Lower leg skin (tissue), 4 donors: ENCODE data around the gene CHTOP. TPM values are rescaled to one million over a fixed set of nuclear protein-coding genes. Genes with fewer than 3 reads are reported as not detected.

Experiments
- DNase-seq, 2 donors: peaks; one replicate each; pipeline ENCODE4 v3.0.0-alpha.2; 2019; ENCODE audit warnings: low spot score in 2 of 2
- H3K4me3 ChIP-seq: fragments of 200-600 bp; sonication (generic); 2 replicates; pipeline ENCODE4 v1.5.1; 2017; ENCODE audit warnings: mild to moderate bottlenecking, low read depth; ENCODE audit not compliant: poor library complexity, severe bottlenecking
- POLR2A ChIP-seq, 2 donors: fragments of 450-650 bp; IDR thresholded peaks; one replicate each; pipeline ENCODE4 v1.6.1; 2016 to 2017; ENCODE audit warnings: antibody characterized with exemption in 2 of 2, mild to moderate bottlenecking in 1 of 2, moderate library complexity in 1 of 2
- WGBS, 2 donors: methylation state at CpG; one replicate each; pipeline ENCODE4 v1.1.5; 2018; 5-methylcytosine and 5-hydroxymethylcytosine counted together
- intact Hi-C: fragments of 100-400 bp; cut with DNase I; formaldehyde crosslinking; loops from one replicate; pipeline ENCODE4 v1.15.0; 2023; ENCODE audit warnings: low total_unique reads
- total RNA-seq, 4 donors: library from RNA; depleted of rRNA; stranded (reverse); fragments of >200 nt; gene quantifications; one replicate each; pipeline ENCODE4 v1.1.0, GENCODE V29; 2016
- TF ChIP-seq, protein P1 (sequence below), 3 donors: fragments of 450-650 bp; IDR thresholded peaks; one replicate each; pipeline ENCODE4 v1.5.1; 2016; ENCODE audit warnings: antibody characterized with exemption in 3 of 3, mild to moderate bottlenecking in 3 of 3, moderate library complexity in 2 of 3

The CHTOP gene
- total RNA-seq, 4 donors from 2014 or later: 56.1 to 86.9 (median 65.5) TPM

DNA sequence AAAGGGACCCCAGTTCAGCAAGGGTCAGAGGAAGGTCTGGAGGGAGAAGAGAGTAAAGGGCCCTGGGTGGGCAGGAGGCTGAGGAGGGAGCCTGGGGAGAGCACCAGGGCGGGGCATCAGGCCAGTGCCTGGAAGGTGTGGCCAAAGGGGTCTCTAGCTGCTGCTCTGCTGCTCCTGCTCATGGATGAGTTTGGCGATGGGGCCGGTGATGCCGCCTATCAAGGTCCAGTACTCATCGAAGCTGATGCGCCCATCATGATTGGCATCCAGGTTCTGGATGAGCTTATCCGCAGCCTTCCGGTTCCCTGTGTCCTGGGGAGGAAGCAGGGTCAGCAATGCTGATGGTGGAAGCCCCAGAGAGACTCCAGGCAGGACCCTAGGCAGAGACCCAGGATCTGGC, 26.5 kb upstream of the CHTOP start:
- TF ChIP-seq, protein P1, sequence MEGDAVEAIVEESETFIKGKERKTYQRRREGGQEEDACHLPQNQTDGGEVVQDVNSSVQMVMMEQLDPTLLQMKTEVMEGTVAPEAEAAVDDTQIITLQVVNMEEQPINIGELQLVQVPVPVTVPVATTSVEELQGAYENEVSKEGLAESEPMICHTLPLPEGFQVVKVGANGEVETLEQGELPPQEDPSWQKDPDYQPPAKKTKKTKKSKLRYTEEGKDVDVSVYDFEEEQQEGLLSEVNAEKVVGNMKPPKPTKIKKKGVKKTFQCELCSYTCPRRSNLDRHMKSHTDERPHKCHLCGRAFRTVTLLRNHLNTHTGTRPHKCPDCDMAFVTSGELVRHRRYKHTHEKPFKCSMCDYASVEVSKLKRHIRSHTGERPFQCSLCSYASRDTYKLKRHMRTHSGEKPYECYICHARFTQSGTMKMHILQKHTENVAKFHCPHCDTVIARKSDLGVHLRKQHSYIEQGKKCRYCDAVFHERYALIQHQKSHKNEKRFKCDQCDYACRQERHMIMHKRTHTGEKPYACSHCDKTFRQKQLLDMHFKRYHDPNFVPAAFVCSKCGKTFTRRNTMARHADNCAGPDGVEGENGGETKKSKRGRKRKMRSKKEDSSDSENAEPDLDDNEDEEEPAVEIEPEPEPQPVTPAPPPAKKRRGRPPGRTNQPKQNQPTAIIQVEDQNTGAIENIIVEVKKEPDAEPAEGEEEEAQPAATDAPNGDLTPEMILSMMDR (IDR thresholded peaks at IDR 0.05): no peak
- TF ChIP-seq POLR2A (IDR thresholded peaks at IDR 0.05): no peak
- 80 to 92% methylated on average over 8 of the region's 8 CpGs for whole genome bisulfite sequencing, 2 donors
- H3K4me3 ChIP-seq: no peak overlapping the region
- intact Hi-C loops: no loop called here
- no peak for DNase-seq

DNA sequence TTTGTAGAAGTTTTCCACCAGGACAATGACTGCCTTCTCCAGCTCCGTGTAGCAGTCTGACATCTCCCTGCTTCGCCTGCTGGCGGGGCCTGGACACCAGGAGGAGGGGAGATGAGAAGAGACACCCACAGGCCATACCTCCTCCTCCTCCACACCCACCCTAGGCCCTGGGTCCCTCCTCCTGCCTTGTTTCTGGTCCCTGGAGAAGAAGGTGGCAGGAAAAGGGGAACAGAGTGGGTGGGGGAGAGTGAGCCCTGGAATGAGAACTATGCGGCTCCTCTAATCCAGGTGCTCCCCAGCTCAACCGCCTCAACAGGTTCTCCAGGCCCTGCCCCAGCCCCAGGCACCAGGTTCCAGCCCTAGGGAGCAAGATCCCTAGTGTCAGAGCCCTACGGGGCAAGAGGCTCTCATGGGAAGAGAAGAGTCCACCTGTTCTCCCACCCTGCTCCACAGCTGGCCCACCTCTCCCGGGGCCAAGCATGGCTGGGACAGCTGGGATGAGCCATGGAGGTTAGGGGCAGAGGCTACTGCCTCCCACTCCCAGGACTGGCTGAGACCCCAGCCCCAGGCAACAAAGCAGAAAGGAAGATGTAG, 25.7 kb upstream of the CHTOP start:
- intact Hi-C loops: no loop called here
- 37 to 39% methylated on average over 6 to 7 of the region's 7 CpGs for whole genome bisulfite sequencing, 2 donors
- TF ChIP-seq, protein P1 (IDR thresholded peaks at IDR 0.05): no peak
- TF ChIP-seq POLR2A (IDR thresholded peaks at IDR 0.05): no peak
- no peak for DNase-seq
- no peak overlapping the region for H3K4me3 ChIP-seq

- intact Hi-C loops: no loop called here
- peak in 1 of 2 donors; percentile 92 for DNase-seq
- WGBS, 2 donors: 27 to 39% methylated on average over 19 of the region's 19 CpGs
- TF ChIP-seq, protein P1 (IDR thresholded peaks at IDR 0.05): no peak
- TF ChIP-seq POLR2A (IDR thresholded peaks at IDR 0.05): no peak
- no peak overlapping the region for H3K4me3 ChIP-seq
Measured at GRCh38 chr1:153608742-153609584, 24.9 kb upstream of the CHTOP start.

GRCh38 chr1:153609585-153609907, 24.3 kb upstream of the CHTOP start:
- 38 to 53% methylated on average over 6 of the region's 6 CpGs for WGBS, 2 donors
- no peak for DNase-seq
- no peak overlapping the region for H3K4me3 ChIP-seq
- TF ChIP-seq, protein P1 (IDR thresholded peaks at IDR 0.05): no peak
- TF ChIP-seq POLR2A (IDR thresholded peaks at IDR 0.05): no peak
- intact Hi-C loops: no loop called here

GRCh38 chr1:153610334-153610733, 23.5 kb upstream of the CHTOP start:
- no peak for DNase-seq
- H3K4me3 ChIP-seq: no peak overlapping the region
- WGBS, 2 donors: 40 to 50% methylated on average over 4 of the region's 4 CpGs
- intact Hi-C loops: no loop called here
- TF ChIP-seq, protein P1 (IDR thresholded peaks at IDR 0.05): no peak
- no peak for TF ChIP-seq POLR2A (IDR thresholded peaks at IDR 0.05)
